SHP77 treated with DMSO at 0.1 percent for 48 hours (cell line): ENCODE measurements around the gene HOXB6.

Source experiments
- DNase-seq: peaks from one replicate; lab custom pipeline; 2025; lab: John Stamatoyannopoulos, UW

Gene HOXB6

GRCh38 chr17:48609759-48610281 lies 5.0 kb upstream of the HOXB6 start:
- no peak for DNase-seq

GRCh38 chr17:48609033-48609432 lies 4.2 kb upstream of the HOXB6 start:
- DNase-seq: no peak

GRCh38 chr17:48608494-48608834 lies 3.7 kb upstream of the HOXB6 start:
- DNase-seq: no peak

- DNase-seq: no peak
These were observed 2.3 kb upstream of the HOXB6 start for GRCh38 chr17:48606892-48607614.

- no peak for DNase-seq
These were observed 1.5 kb upstream of the HOXB6 start for GRCh38 chr17:48605991-48606891.

GRCh38 chr17:48605409-48605919 lies 678 bp upstream of the HOXB6 start:
- no peak for DNase-seq

- peak; percentile 34 for DNase-seq
These were observed 622 bp downstream of the HOXB6 start for GRCh38 chr17:48603959-48604769.

- DNase-seq: no peak
These were observed 3.0 kb downstream of the HOXB6 start for GRCh38 chr17:48601539-48602425.

- DNase-seq: no peak
These were observed 3.6 kb downstream of the HOXB6 start for GRCh38 chr17:48601207-48601538.

GRCh38 chr17:48600244-48601098 lies 4.3 kb downstream of the HOXB6 start:
- no peak for DNase-seq

GRCh38 chr17:48599354-48599753 lies 5.4 kb downstream of the HOXB6 start:
- no peak for DNase-seq

GRCh38 chr17:48598736-48599135 lies 6.0 kb downstream of the HOXB6 start:
- DNase-seq: no peak

GRCh38 chr17:48597778-48598631 lies 6.8 kb downstream of the HOXB6 start:
- DNase-seq: no peak

- DNase-seq: no peak
These were observed 7.3 kb downstream of the HOXB6 start for GRCh38 chr17:48597528-48597777.

GRCh38 chr17:48596735-48597527 lies 7.9 kb downstream of the HOXB6 start:
- no peak for DNase-seq

- no peak for DNase-seq
These were observed 8.6 kb downstream of the HOXB6 start for GRCh38 chr17:48596000-48596734.

GRCh38 chr17:48595278-48595999 lies 9.3 kb downstream of the HOXB6 start:
- no peak for DNase-seq
